OCI-LY7 (cell line): Measurements from ENCODE around the gene ADAT1. TPM values are rescaled to one million over a fixed set of nuclear protein-coding genes. Genes with fewer than 3 reads are reported as not detected.

Source experiments
- BruUV-seq: library from RNA; stranded (reverse); fragments of 400-500 nt; replicated peaks from 2 replicates; lab custom pipeline; 2021; lab: Mats Ljungman, UMichigan
- CTCF ChIA-PET: fragments of 300-600 bp; sonication (Branson Sonifier 250); formaldehyde crosslinking; loops from one replicate; lab custom pipeline; 2022; ENCODE audit warnings: antibody characterized with exemption; ENCODE audit not compliant: unreplicated experiment; lab: Charles Lee
- POLR2A ChIA-PET: fragments of 300-600 bp; sonication (Branson Sonifier 250); formaldehyde crosslinking; loops from one replicate; lab custom pipeline; 2022; ENCODE audit warnings: antibody characterized with exemption; lab: Charles Lee
- DNase-seq: peaks from one replicate; pipeline ENCODE4 v3.0.0-alpha.2; 2015; ENCODE audit warnings: low spot score
- H2AFZ ChIP-seq: fragments of 200-600 bp; sonication (generic), shearing (Covaris generic); 2 replicates; pipeline ENCODE4 v1.6.1; 2014; ENCODE audit warnings: mild to moderate bottlenecking, antibody characterized with exemption, low read length, moderate library complexity
- H3K27ac ChIP-seq: fragments of 200-600 bp; sonication (generic); 2 replicates; pipeline ENCODE4 v1.5.1; 2014; ENCODE audit warnings: mixed run types, low read depth, mild to moderate bottlenecking, moderate library complexity, low read length, inconsistent platforms; ENCODE audit not compliant: poor library complexity, severe bottlenecking
- H3K36me3 ChIP-seq: fragments of 200-600 bp; sonication (generic); 2 replicates; pipeline ENCODE4 v1.6.1; 2014; ENCODE audit warnings: mild to moderate bottlenecking, antibody characterized with exemption, low read length, moderate library complexity, mixed read lengths; ENCODE audit not compliant: insufficient read depth
- H3K4me1 ChIP-seq: fragments of 200-600 bp; sonication (generic); 2 replicates; pipeline ENCODE4 v1.5.1; 2014; ENCODE audit warnings: mild to moderate bottlenecking, low read length; ENCODE audit not compliant: insufficient read depth, poor library complexity, severe bottlenecking
- H3K4me2 ChIP-seq: fragments of 200-600 bp; sonication (generic); 2 replicates; pipeline ENCODE4 v1.6.1; 2014; ENCODE audit warnings: mild to moderate bottlenecking, low read length
- H3K4me3 ChIP-seq: fragments of 200-600 bp; sonication (generic); 2 replicates; pipeline ENCODE4 v1.5.1; 2014; ENCODE audit warnings: mild to moderate bottlenecking, low read depth, low read length; ENCODE audit not compliant: poor library complexity, severe bottlenecking
- H3K79me2 ChIP-seq: fragments of 200-600 bp; sonication (generic); 2 replicates; pipeline ENCODE4 v1.6.1; 2016; ENCODE audit warnings: low read depth, mild to moderate bottlenecking, low read length, moderate library complexity, mixed read lengths; ENCODE audit not compliant: insufficient read depth
- H3K9me2 ChIP-seq: fragments of 200-600 bp; sonication (generic); 2 replicates; pipeline ENCODE4 v1.6.1; 2016; ENCODE audit warnings: mild to moderate bottlenecking, low read length, mixed read lengths; ENCODE audit not compliant: insufficient read depth
- H3K9me3 ChIP-seq: fragments of 200-600 bp; sonication (generic); 2 replicates; pipeline ENCODE4 v1.6.1; 2014; ENCODE audit warnings: mild to moderate bottlenecking, mixed run types, low read length, mixed read lengths
- H4K20me1 ChIP-seq: fragments of 200-600 bp; sonication (generic); 2 replicates; pipeline ENCODE4 v1.6.1; 2014; ENCODE audit warnings: mild to moderate bottlenecking, antibody characterized with exemption, low read length, moderate library complexity, mixed read lengths; ENCODE audit not compliant: insufficient read depth
- EZH2phosphoT487 ChIP-seq: fragments of 200-600 bp; sonication (generic); IDR thresholded peaks from 2 replicates; pipeline ENCODE4 v1.6.1; 2018; ENCODE audit warnings: low read depth, borderline replicate concordance, mild to moderate bottlenecking, mixed run types, antibody characterized with exemption, low read length, moderate library complexity, mixed read lengths
- intact Hi-C: fragments of 100-400 bp; cut with micrococcal nuclease; formaldehyde crosslinking; loops from one replicate; pipeline ENCODE4 v1.10.0; 2022; ENCODE audit not compliant: unreplicated experiment
- total RNA-seq, 2 experiments: library from RNA; depleted of rRNA in 1 of 2; stranded (reverse); fragments of >200 nt in 1 of 2; shearing (Covaris generic) in 1 of 2; gene quantifications; 2 replicates each; pipeline ENCODE4 v1.2.3, GENCODE V29; 2014 to 2022
- TF ChIP-seq, protein P1 (sequence below): fragments of 200-600 bp; sonication (generic); conservative IDR thresholded peaks from 2 replicates; pipeline ENCODE4 v1.5.1; 2014; ENCODE audit warnings: mild to moderate bottlenecking, antibody characterized with exemption, low read length, moderate library complexity, mixed read lengths

The ADAT1 gene
- total RNA-seq, 2 experiments from 2014 or later = 53.4 to 91.7 TPM

DNA sequence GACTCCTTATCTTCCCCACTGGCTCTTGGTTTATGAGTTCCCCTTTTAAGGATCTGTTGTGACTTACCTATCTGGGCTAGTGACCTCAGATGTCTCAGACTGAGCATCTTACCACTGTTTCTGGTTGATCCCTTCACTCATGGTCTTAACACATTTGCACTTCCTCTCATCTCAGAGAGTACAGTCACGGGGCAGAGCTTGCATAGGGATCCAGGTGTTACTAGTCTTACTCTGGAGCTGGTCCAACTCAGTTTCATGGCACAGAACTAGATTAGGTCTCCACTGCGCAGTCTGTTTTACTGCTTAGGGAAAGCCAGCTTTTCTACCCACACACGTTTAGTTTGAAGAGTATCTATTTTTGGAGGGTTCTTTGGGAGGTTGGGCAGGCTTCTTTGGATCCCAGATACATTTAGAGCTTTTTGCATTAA is 46.7 kb downstream of the ADAT1 start:
- H3K4me1 ChIP-seq = peaks cover 6% of the 10 kb centered on the region
- H3K4me2 ChIP-seq = no peak overlapping the region
- no peaks in the 10 kb centered on the region for H3K9me3 ChIP-seq
- intact Hi-C loops = no loop called here
- H3K9me2 ChIP-seq = no peaks in the 10 kb centered on the region
- no peak overlapping the region for H3K4me3 ChIP-seq
- no peak overlapping the region for H3K27ac ChIP-seq
- H2AFZ ChIP-seq = no peak overlapping the region
- H3K36me3 ChIP-seq = peaks cover 91% of the 10 kb centered on the region
- H4K20me1 ChIP-seq = 0 out of 2 replicates have a peak, but pooled peaks cover 7% of the 10 kb centered on the region
- no TSS peak for BruUV-seq
- no peaks in the 10 kb centered on the region for H3K79me2 ChIP-seq
- ChIA-PET CTCF (no interaction called here), POLR2A (interaction anchor here (0.8 kb wide), 2 partner anchors 12 to 30 kb away, joined by 3 to 4 read pairs; no protein-coding TSS in a partner anchor)
- no peak for DNase-seq
- no peak for TF ChIP-seq EZH2phosphoT487
- TF ChIP-seq, protein P1, sequence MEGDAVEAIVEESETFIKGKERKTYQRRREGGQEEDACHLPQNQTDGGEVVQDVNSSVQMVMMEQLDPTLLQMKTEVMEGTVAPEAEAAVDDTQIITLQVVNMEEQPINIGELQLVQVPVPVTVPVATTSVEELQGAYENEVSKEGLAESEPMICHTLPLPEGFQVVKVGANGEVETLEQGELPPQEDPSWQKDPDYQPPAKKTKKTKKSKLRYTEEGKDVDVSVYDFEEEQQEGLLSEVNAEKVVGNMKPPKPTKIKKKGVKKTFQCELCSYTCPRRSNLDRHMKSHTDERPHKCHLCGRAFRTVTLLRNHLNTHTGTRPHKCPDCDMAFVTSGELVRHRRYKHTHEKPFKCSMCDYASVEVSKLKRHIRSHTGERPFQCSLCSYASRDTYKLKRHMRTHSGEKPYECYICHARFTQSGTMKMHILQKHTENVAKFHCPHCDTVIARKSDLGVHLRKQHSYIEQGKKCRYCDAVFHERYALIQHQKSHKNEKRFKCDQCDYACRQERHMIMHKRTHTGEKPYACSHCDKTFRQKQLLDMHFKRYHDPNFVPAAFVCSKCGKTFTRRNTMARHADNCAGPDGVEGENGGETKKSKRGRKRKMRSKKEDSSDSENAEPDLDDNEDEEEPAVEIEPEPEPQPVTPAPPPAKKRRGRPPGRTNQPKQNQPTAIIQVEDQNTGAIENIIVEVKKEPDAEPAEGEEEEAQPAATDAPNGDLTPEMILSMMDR = no peak

DNA sequence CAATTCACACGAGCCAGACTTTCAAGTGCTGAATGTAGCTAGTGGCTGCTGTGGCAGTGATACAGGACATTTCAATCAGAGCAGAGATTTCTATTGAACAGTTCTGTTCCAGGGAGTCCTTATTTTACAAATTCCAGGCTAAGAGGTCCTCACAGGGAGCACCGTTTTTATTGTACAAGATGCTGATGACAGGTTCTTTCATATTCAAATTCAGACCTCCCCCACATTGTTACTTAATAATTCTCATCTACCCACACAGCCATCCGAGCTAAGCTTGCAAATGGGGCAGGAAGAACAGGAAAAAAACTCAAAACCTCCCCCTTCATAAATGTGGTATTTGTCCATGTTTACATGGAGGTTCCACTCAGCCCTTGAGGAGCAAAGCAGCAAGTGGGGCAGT is 47.1 kb downstream of the ADAT1 start:
- ChIA-PET POLR2A (no interaction called here), CTCF (no interaction called here)
- TF ChIP-seq, protein P1 = no peak
- no peak for TF ChIP-seq EZH2phosphoT487
- intact Hi-C loops = no loop called here
- H3K27ac ChIP-seq = no peak overlapping the region
- H3K4me2 ChIP-seq = no peak overlapping the region
- no peaks in the 10 kb centered on the region for H3K9me3 ChIP-seq
- H3K9me2 ChIP-seq = no peaks in the 10 kb centered on the region
- no TSS peak for BruUV-seq
- H2AFZ ChIP-seq = no peak overlapping the region
- H4K20me1 ChIP-seq = 0 out of 2 replicates have a peak, but pooled peaks cover 7% of the 10 kb centered on the region
- no peak for DNase-seq
- H3K36me3 ChIP-seq = peaks cover 93% of the 10 kb centered on the region
- H3K4me1 ChIP-seq = peaks cover 10% of the 10 kb centered on the region
- no peak overlapping the region for H3K4me3 ChIP-seq
- H3K79me2 ChIP-seq = no peaks in the 10 kb centered on the region; the same call in 1 of the 2 replicates

DNA sequence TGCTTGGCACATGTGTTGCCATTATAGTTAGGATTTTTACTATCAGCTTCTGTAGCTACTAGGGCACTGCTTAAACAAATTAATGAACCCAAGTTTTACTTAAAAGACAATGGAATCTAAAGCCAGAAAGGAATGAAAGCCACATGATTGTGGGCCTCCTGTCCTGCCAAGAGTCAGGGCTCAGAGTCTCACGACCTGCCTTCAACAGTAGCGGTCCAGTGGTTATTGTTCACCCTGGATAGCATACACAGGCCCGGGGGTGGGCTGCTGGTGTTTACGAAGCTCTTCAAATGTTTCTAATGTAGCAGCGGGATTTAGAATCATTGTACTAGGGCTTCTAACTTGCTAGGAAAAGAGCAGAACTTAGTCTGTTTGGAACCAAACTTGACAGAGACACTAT is 49.1 kb downstream of the ADAT1 start:
- Histone ChIP-seq H3K4me3 (no peak overlapping the region), H3K9me3 (no peaks in the 10 kb centered on the region), H4K20me1 (0 out of 2 replicates have a peak, but pooled peaks cover 7% of the 10 kb centered on the region), H3K36me3 (peaks cover 96% of the 10 kb centered on the region), H3K27ac (no peak overlapping the region), H3K4me2 (no peak overlapping the region), H3K9me2 (no peaks in the 10 kb centered on the region), H2AFZ (no peak overlapping the region), H3K4me1 (peaks cover 30% of the 10 kb centered on the region), H3K79me2 (no peaks in the 10 kb centered on the region; the same call in 1 of the 2 replicates)
- POLR2A ChIA-PET = interaction anchor here (0.8 to 1.5 kb wide), 2 partner anchors 52 to 68 kb away, joined by 3 read pairs; no protein-coding TSS in a partner anchor
- CTCF ChIA-PET = no interaction called here
- no TSS peak for BruUV-seq
- intact Hi-C loops = no loop called here
- TF ChIP-seq, protein P1 = no peak
- no peak for TF ChIP-seq EZH2phosphoT487
- no peak for DNase-seq
